ENCODE data around the gene BEAN1. TPM values are rescaled to one million over a fixed set of nuclear protein-coding genes. Genes with fewer than 3 reads are reported as not detected.

The BEAN1 gene
- polyA plus RNA-seq, 1 of the 3 experiments (the other 2 are of a cell fraction), result 0.07 TPM

DNA sequence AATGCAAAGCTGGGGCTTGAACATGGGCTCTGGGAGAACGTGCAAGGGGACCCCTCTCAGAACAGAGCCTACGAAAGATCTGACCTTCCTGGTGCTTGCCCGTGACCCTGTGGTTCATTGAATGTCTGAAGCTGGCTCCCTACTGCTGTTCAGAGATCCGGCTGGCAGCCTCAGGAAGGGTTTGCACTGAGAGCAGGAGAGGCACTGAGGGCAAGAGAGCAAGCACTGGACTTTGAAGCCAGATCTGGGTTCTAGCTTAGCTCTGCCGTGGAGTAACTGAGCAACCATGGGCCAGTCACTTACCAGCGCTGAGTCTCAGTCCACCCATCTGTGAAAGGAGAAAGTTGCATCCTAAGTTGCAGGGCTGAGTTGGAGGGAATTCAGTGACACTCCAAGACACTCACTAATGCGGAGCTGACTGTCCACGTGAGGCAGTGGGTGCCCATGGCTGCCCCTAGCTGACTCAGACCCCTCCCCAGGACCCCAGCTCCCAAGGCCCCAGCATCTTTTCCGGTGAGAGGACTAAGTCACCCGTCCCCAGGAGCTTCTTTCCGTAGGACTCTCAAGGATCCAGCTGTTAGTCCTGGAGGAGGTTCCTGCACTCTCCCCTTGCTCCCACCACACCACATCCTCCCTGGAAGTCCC is 41.3 kb downstream of the BEAN1 start:
- no peak for DNase-seq
- H3K27ac ChIP-seq (ENCODE audit: low read depth in 2 of 2, low read length in 1 of 2), result no peak overlapping the region
- CTCF ChIA-PET, result interaction anchor here (1.0 to 22.3 kb wide), 4 partner anchors 10 to 65 kb away, joined by 3 to 299 read pairs (median 10); partner anchors contain the start of gene BEAN1
- TF ChIP-seq MEF2A (IDR thresholded peaks at IDR 0.05; ENCODE audit: borderline replicate concordance, low read depth) (no peak), MXI1 (IDR thresholded peaks at IDR 0.05; ENCODE audit: low read depth, low read length) (no peak), SIN3A (IDR thresholded peaks at IDR 0.05; ENCODE audit: borderline replicate concordance, low read depth, low read length) (no peak), NFIC (IDR thresholded peaks at IDR 0.05; ENCODE audit: borderline replicate concordance) (no peak), ELF1 (IDR thresholded peaks at IDR 0.05) (no peak), GATA2 (CRISPR knock-in tag; IDR thresholded peaks at IDR 0.05) (no peak)
- H2AFZ ChIP-seq (ENCODE audit: low read depth), result no peak overlapping the region
- no peak overlapping the region for H3K9ac ChIP-seq
- 62% methylated on average over 5 of the region's 11 CpGs for WGBS (ENCODE audit: low lambda C conversion rate)
- H3K79me2 ChIP-seq (ENCODE audit: insufficient read depth), result no peaks in the 10 kb centered on the region
- no peaks in the 10 kb centered on the region for H3K36me3 ChIP-seq (replicated peaks in 1 of 2; ENCODE audit: control insufficient read depth in 1 of 2, insufficient read depth in 2 of 2, low read length in 1 of 2)
- H3K9me2 ChIP-seq, result no peaks in the 10 kb centered on the region
- H3K4me2 ChIP-seq, result no peak overlapping the region
- H3F3A ChIP-seq (replicated peaks; ENCODE audit: insufficient read depth), result no peaks in the 10 kb centered on the region
- no peak overlapping the region for H3K4me3 ChIP-seq (ENCODE audit: low read depth in 2 of 2, low read length in 1 of 2)
- POLR2A ChIA-PET, result no interaction called here
- H3K27me3 ChIP-seq (ENCODE audit: insufficient read depth), result no peaks in the 10 kb centered on the region; the same call in 1 of the 2 replicates
- H4K20me1 ChIP-seq (ENCODE audit: insufficient read depth), result no peaks in the 10 kb centered on the region
- H3K4me1 ChIP-seq (ENCODE audit: control insufficient read depth in 1 of 2, insufficient read depth in 2 of 2, low read depth in 1 of 2, low read length in 1 of 2), result no peaks in the 10 kb centered on the region
- H3K9me3 ChIP-seq, result no peaks in the 10 kb centered on the region

DNA sequence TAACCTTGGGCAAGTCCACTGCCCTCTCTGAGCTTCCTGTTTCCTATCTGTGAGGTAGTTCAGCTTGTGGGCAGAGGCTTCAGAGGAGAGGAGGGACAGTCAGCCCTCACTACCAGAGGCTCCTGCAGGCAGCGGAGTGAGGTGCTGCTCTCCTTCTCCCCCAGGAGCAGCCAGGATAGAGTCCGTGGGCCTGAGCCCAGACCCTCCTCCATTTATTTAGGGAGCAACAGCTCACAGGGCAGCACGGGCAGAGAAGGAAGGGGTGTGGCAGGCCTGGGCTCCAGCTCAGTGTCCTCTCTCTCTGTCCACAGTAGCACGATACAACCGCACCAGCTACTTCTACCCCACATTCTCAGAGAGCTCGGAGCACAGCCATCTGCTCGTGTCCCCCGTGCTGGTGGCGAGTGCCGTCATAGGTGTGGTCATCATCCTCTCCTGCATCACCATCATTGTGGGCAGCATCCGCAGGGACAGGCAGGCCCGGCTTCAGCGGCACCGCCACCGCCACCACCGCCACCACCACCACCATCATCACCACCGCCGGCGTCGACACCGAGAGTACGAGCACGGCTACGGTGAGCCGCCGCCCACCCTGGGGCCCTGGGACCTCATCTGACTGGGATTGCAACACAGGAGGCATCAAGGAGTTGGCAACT is 42.3 kb downstream of the BEAN1 start:
- Histone ChIP-seq H3K36me3 (replicated peaks in 1 of 2; ENCODE audit: control insufficient read depth in 1 of 2, insufficient read depth in 2 of 2, low read length in 1 of 2) (no peaks in the 10 kb centered on the region), H3K27me3 (ENCODE audit: insufficient read depth) (no peaks in the 10 kb centered on the region; the same call in 1 of the 2 replicates), H3K9me3 (no peaks in the 10 kb centered on the region), H2AFZ (ENCODE audit: low read depth) (no peak overlapping the region), H3K27ac (ENCODE audit: low read depth in 2 of 2, low read length in 1 of 2) (no peak overlapping the region), H3K4me2 (no peak overlapping the region), H3F3A (replicated peaks; ENCODE audit: insufficient read depth) (no peaks in the 10 kb centered on the region), H4K20me1 (ENCODE audit: insufficient read depth) (no peaks in the 10 kb centered on the region), H3K4me3 (ENCODE audit: low read depth in 2 of 2, low read length in 1 of 2) (no peak overlapping the region), H3K9ac (no peak overlapping the region), H3K79me2 (ENCODE audit: insufficient read depth) (no peaks in the 10 kb centered on the region), H3K9me2 (no peaks in the 10 kb centered on the region), H3K4me1 (ENCODE audit: control insufficient read depth in 1 of 2, insufficient read depth in 2 of 2, low read depth in 1 of 2, low read length in 1 of 2) (no peaks in the 10 kb centered on the region)
- ChIA-PET CTCF (interaction anchor here (1.5 to 22.3 kb wide), 3 partner anchors 14 to 66 kb away, joined by 3 to 299 read pairs (median 16); partner anchors contain the start of gene BEAN1), POLR2A (no interaction called here)
- TF ChIP-seq FOXM1 (IDR thresholded peaks at IDR 0.05; ENCODE audit: low read depth) (no peak), POLR2AphosphoS5 (IDR thresholded peaks at IDR 0.05; ENCODE audit: low read depth, low read length) (no peak), RAD21 (IDR thresholded peaks at IDR 0.05; ENCODE audit: low read length) (no peak), RXRA (IDR thresholded peaks at IDR 0.05; ENCODE audit: borderline replicate concordance, low read depth) (no peak), CHD2 (IDR thresholded peaks at IDR 0.05; ENCODE audit: low read length, partially characterized antibody) (no peak), GABPA (IDR thresholded peaks at IDR 0.05; ENCODE audit: low read depth) (no peak), EZH2phosphoT487 (IDR thresholded peaks at IDR 0.05; ENCODE audit: borderline replicate concordance, low read depth) (no peak), SIN3A (IDR thresholded peaks at IDR 0.05; ENCODE audit: borderline replicate concordance, low read depth, low read length) (no peak)
- TF ChIP-seq, protein P1, sequence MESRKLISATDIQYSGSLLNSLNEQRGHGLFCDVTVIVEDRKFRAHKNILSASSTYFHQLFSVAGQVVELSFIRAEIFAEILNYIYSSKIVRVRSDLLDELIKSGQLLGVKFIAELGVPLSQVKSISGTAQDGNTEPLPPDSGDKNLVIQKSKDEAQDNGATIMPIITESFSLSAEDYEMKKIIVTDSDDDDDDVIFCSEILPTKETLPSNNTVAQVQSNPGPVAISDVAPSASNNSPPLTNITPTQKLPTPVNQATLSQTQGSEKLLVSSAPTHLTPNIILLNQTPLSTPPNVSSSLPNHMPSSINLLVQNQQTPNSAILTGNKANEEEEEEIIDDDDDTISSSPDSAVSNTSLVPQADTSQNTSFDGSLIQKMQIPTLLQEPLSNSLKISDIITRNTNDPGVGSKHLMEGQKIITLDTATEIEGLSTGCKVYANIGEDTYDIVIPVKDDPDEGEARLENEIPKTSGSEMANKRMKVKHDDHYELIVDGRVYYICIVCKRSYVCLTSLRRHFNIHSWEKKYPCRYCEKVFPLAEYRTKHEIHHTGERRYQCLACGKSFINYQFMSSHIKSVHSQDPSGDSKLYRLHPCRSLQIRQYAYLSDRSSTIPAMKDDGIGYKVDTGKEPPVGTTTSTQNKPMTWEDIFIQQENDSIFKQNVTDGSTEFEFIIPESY (IDR thresholded peaks at IDR 0.05; ENCODE audit: borderline replicate concordance, low read depth), result no peak
- no peak for DNase-seq
- 83% methylated on average over 18 of the region's 26 CpGs for WGBS (ENCODE audit: low lambda C conversion rate)

Measured in SK-N-SH (cell line).